DOHH2 (cell line): ENCODE measurements around the gene RUNX1.
"Not testable (repeated sequence)": the region's sequence is repeated elsewhere in the genome, so short reads cannot be mapped to it uniquely, and the experiment has no call there.

Experiments used
- CTCF ChIP-seq: fragments of 200-600 bp; sonication (generic); IDR thresholded peaks from one replicate; pipeline ENCODE4 v1.5.1; 2014; ENCODE audit warnings: antibody characterized with exemption, mild to moderate bottlenecking, low read depth, low read length; ENCODE audit not compliant: poor library complexity, severe bottlenecking
- EZH2phosphoT487 ChIP-seq: fragments of 200-600 bp; sonication (generic); IDR thresholded peaks from 2 replicates; pipeline ENCODE4 v1.6.1; 2017; ENCODE audit warnings: borderline replicate concordance, mild to moderate bottlenecking, antibody characterized with exemption, low read length, moderate library complexity, mixed read lengths

GRCh38 chr21:34951868-34952267 lies 97.2 kb downstream of the RUNX1 start:
- not testable (repeated sequence) for TF ChIP-seq CTCF, EZH2phosphoT487
